GM21825 (cell line): ENCODE results near the gene CDK9.
"Not testable (repeated sequence)": the region's sequence is repeated elsewhere in the genome, so short reads cannot be mapped to it uniquely, and the experiment has no call there.

Experiments used
- ATAC-seq: cut with Tn5 transposase; IDR thresholded peaks from one replicate; pipeline ENCODE4 v1.9.1; 2021; ENCODE audit warnings: mild to moderate bottlenecking, moderate library complexity; ENCODE audit not compliant: unreplicated experiment

The CDK9 gene

GRCh38 chr9:127817881-127818434 lies 32.1 kb downstream of the CDK9 start:
- ATAC-seq = no peak

- no peak for ATAC-seq
Measured at GRCh38 chr9:127818574-127818973, 32.7 kb downstream of the CDK9 start.

DNA sequence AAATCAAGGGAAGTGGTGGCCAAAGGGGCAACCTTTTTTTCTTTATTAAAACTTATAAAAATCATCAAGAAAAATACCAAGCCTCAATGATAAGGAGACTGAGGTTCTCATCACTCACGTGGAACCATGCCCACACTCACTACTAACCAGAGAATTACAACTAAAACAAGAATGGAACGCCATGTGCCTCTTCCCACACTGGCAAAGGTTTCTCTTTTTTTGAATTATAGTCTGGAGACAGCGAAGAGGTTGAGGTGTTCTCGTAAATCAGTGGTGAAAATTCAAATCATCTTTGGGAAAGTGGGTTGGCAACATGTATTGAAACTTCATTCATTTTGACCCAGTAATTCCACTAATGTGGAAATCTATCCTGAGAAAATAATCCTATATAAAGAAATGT lies 36.3 kb downstream of the CDK9 start:
- ATAC-seq = no peak

GRCh38 chr9:127825319-127826051 lies 39.7 kb downstream of the CDK9 start:
- ATAC-seq = no peak

DNA sequence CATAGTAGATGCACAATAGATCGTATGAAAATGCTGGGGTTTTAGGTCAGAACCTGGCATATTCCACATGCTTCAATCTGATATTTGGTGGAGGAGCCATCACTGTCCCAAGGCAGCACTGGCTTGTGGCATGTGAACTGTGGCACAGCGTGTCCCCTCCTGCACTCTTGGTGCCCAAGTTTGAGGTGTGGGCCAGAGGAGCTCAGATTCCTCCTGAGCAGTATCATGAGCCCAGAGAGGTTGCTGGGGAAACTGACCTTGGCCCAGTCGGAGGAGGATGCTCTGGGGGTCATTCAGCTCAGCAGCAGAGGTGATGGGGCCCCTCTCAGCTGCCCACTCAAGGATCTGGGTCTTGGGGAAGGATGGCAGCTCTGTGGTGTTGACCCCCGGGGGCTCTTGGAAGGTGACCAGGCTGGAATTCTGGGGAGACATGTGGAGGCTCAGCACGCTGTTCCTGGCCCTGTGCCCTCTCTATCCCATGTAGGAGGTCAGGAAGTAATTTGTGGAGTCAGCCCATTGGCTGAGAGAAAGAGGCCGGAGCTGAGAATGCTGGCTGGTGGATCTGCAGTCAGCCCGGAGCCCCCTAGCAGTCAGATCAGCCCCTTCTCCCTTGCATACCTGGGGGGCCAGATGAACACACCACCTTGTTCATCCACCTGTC lies 40.5 kb downstream of the CDK9 start:
- no peak for ATAC-seq

- no peak for ATAC-seq
Measured at GRCh38 chr9:127828262-127829031, 42.6 kb downstream of the CDK9 start.

DNA sequence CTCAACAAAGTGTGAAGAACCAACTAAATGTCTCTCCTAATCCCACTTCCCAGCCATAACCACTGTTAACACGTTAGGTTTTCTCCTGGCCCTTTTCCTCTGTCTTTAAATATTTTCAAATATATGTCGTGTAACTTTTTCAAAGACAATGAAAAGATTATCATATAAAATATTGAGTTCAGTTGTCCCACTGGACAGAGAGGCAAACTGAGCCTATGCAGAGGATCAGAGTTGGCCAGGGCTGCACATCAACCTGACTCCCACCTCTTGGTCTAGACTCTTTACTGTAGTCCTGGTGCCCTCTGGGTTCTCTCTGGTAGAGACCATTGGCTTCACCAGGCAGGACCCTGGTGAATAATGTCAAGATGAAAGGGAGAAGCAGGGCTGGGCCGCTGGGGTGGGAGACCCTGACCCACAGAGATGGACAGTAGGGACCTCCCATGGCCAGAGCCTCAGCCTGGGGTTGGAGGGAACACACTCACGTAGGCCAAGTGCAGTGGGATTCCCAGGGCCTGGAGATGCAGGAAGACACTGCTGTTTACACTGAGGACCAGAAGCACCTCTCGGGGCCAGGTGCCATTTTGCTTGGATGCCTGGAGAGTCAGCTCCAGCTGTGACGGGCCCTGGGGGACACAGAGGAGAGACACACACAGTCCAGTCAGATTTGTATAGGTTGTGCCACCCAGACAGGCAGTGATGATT lies 43.5 kb downstream of the CDK9 start:
- no peak for ATAC-seq

- no peak for ATAC-seq
Measured at GRCh38 chr9:127832248-127832647, 46.4 kb downstream of the CDK9 start.

GRCh38 chr9:127833555-127833954 lies 47.7 kb downstream of the CDK9 start:
- ATAC-seq = no peak

DNA sequence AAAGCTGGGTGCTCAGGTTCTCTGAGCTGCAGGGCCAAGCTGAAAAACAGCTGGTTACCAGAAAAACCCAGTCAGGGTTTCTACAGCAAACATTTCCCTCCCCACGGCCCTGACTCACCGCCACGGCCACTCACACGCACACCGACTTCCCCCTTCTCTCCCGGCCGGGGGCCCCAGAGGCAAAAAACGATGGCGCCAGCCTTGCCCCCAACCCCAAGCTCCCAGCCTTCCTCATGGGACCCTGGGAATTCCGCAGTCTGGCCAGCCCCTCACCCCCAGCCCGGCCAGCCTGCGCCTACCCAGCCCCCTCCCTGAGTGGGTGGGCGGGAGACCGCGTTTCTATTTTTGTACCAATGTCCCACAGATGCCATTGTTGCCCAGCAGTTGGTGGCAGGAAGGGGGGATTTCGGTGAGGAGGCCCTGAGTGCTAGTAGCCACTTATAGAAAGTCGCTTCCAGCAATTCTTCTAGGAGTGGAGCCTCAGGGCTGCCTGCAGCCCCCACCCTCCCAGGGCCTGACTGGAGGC lies 50.2 kb downstream of the CDK9 start:
- ATAC-seq = no peak

DNA sequence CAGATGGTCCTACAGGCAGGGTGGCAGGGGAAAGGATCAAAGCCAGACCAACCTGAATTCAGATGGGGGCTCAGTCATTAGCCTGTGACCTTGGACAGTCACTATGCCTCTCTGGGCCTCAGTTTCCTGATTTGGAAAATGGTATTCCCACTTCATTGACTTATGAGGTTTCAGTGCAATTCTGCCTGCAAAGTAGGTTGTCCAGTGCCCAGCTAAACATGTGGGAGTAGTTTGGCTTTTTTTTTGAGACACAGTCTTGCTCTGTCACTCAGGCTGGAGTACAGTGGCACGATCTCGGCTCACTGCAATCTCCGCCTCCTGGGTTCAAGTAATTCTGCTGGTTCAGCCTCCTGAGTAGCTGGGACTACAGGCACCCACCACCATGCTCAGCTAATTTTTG lies 50.7 kb downstream of the CDK9 start:
- ATAC-seq = not testable (repeated sequence)

GRCh38 chr9:127837346-127837745 lies 51.5 kb downstream of the CDK9 start:
- no peak for ATAC-seq

- no peak for ATAC-seq
Measured at GRCh38 chr9:127838375-127839078, 52.7 kb downstream of the CDK9 start.
